Cardiac atrium fibroblast (primary cell): ENCODE results near the gene ZNRF4. TPM values are rescaled to one million over a fixed set of nuclear protein-coding genes. Genes with fewer than 3 reads are reported as not detected.

Source experiments
- total RNA-seq: library from RNA; depleted of rRNA; stranded (reverse); fragments of >200 nt; gene quantifications from 2 replicates; pipeline ENCODE4 v1.2.3, GENCODE V29; 2015

ZNRF4 gene, protein sequence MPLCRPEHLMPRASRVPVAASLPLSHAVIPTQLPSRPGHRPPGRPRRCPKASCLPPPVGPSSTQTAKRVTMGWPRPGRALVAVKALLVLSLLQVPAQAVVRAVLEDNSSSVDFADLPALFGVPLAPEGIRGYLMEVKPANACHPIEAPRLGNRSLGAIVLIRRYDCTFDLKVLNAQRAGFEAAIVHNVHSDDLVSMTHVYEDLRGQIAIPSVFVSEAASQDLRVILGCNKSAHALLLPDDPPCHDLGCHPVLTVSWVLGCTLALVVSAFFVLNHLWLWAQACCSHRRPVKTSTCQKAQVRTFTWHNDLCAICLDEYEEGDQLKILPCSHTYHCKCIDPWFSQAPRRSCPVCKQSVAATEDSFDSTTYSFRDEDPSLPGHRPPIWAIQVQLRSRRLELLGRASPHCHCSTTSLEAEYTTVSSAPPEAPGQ
- total RNA-seq: not detected in 2 replicates

DNA sequence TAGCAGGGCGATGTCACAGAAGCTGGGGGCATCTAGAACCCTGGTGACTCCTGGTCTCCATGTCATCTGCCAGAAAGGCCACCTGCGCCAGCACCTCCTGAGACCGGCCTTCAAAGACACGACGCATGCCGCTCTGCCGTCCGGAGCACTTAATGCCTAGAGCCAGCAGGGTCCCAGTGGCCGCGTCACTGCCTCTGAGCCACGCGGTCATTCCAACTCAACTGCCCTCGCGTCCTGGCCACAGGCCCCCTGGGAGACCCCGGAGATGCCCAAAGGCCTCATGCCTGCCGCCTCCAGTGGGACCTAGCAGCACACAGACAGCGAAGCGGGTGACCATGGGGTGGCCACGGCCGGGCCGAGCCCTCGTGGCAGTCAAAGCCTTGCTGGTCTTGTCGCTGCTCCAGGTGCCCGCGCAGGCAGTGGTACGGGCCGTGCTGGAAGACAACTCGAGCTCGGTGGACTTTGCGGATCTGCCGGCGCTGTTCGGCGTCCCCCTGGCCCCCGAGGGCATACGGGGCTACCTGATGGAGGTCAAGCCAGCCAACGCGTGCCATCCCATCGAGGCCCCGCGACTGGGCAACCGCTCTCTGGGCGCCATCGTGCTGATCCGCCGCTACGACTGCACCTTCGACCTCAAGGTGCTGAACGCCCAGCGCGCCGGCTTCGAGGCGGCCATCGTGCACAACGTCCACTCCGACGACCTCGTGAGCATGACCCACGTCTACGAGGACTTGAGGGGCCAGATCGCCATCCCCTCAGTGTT, at the start of gene ZNRF4:
ZNRF4 (plus strand) TSS at position 51 of the 763 bp plus-strand sequence; CDS start at position 126, 75 bp downstream.

Other genes starting within 250 kb of the ZNRF4 start
- gene PTPRS, start 114.6 kb upstream of the ZNRF4 start, total RNA-seq: 160 and 182 TPM in 2 replicates
- gene TINCR, start 112.5 kb downstream of the ZNRF4 start, total RNA-seq: under 0.01 TPM in 1 of 2 replicates, not detected in the other
- gene SAFB2, start 167.4 kb downstream of the ZNRF4 start, total RNA-seq: 13.2 and 19.0 TPM in 2 replicates
- 16.6 and 28.2 TPM in 2 replicates for gene SAFB, start 167.7 kb downstream of the ZNRF4 start, total RNA-seq
- 50.9 and 81.3 TPM in 2 replicates for gene MICOS13, start 225.1 kb downstream of the ZNRF4 start, total RNA-seq
- gene HSD11B1L, start 225.6 kb downstream of the ZNRF4 start, total RNA-seq: 13.1 and 13.9 TPM in 2 replicates
- 711 and 1,265 TPM in 2 replicates for gene RPL36, start 234.9 kb downstream of the ZNRF4 start, total RNA-seq